ENCODE results near the gene ANKFN1.

Gene ANKFN1

GRCh38 chr17:56184650-56185049, 31.4 kb downstream of the ANKFN1 start:
- intact Hi-C loops (cut with DNase I; ENCODE audit: low total_unique reads), result no loop called here
- Histone ChIP-seq H3K27ac (no peak overlapping the region), H3K4me3 (no peak overlapping the region), H3K4me1 (no peaks in the 10 kb centered on the region), H3K27me3 (no peaks in the 10 kb centered on the region), H3K36me3 (no peaks in the 10 kb centered on the region), H3K9me3 (no peaks in the 10 kb centered on the region)
- no peak for TF ChIP-seq CTCF (IDR thresholded peaks at IDR 0.05)
- no peak for DNase-seq

GRCh38 chr17:56185491-56186221, 32.4 kb downstream of the ANKFN1 start:
- no peak for DNase-seq
- intact Hi-C loops (cut with DNase I; ENCODE audit: low total_unique reads), result no loop called here
- no peak overlapping the region for H3K4me3 ChIP-seq
- no peaks in the 10 kb centered on the region for H3K27me3 ChIP-seq
- no peaks in the 10 kb centered on the region for H3K9me3 ChIP-seq
- no peaks in the 10 kb centered on the region for H3K36me3 ChIP-seq
- H3K4me1 ChIP-seq, result no peaks in the 10 kb centered on the region
- no peak for TF ChIP-seq CTCF (IDR thresholded peaks at IDR 0.05)
- H3K27ac ChIP-seq, result no peak overlapping the region

GRCh38 chr17:56186222-56186786, 33.0 kb downstream of the ANKFN1 start:
- Histone ChIP-seq H3K4me1 (no peaks in the 10 kb centered on the region), H3K9me3 (no peaks in the 10 kb centered on the region), H3K27ac (no peak overlapping the region), H3K4me3 (no peak overlapping the region), H3K27me3 (no peaks in the 10 kb centered on the region), H3K36me3 (no peaks in the 10 kb centered on the region)
- DNase-seq, result no peak
- intact Hi-C loops (cut with DNase I; ENCODE audit: low total_unique reads), result no loop called here
- no peak for TF ChIP-seq CTCF (IDR thresholded peaks at IDR 0.05)

GRCh38 chr17:56203430-56203829, 50.2 kb downstream of the ANKFN1 start:
- H3K4me1 ChIP-seq, result no peaks in the 10 kb centered on the region
- no peak for TF ChIP-seq CTCF (IDR thresholded peaks at IDR 0.05)
- no peaks in the 10 kb centered on the region for H3K27me3 ChIP-seq
- no peaks in the 10 kb centered on the region for H3K9me3 ChIP-seq
- H3K4me3 ChIP-seq, result no peak overlapping the region
- no peak overlapping the region for H3K27ac ChIP-seq
- no peaks in the 10 kb centered on the region for H3K36me3 ChIP-seq
- no peak for DNase-seq
- intact Hi-C loops (cut with DNase I; ENCODE audit: low total_unique reads), result no loop called here

GRCh38 chr17:56206351-56206750, 53.1 kb downstream of the ANKFN1 start:
- intact Hi-C loops (cut with DNase I; ENCODE audit: low total_unique reads), result no loop called here
- Histone ChIP-seq H3K9me3 (no peaks in the 10 kb centered on the region), H3K27me3 (no peaks in the 10 kb centered on the region), H3K27ac (no peak overlapping the region), H3K4me1 (no peaks in the 10 kb centered on the region), H3K36me3 (no peaks in the 10 kb centered on the region), H3K4me3 (no peak overlapping the region)
- DNase-seq, result no peak
- no peak for TF ChIP-seq CTCF (IDR thresholded peaks at IDR 0.05)

All from tibial artery (tissue), 4 donors.